Measurements from ENCODE around the gene GPR151.

GPR151 gene

GRCh38 chr5:146528236-146528635, 12.2 kb upstream of the GPR151 start:
- POLR2A ChIA-PET: no interaction called here

GRCh38 chr5:146527785-146528184, 11.8 kb upstream of the GPR151 start:
- no peak for TF ChIP-seq ZBTB49 (tag by site-specific recombination; IDR thresholded peaks at IDR 0.05; ENCODE audit: low read depth)
- no peak for TF ChIP-seq KLF16 (tag by site-specific recombination; IDR thresholded peaks at IDR 0.05)
- no peak for TF ChIP-seq GLI4 (tag by site-specific recombination; IDR thresholded peaks at IDR 0.05)
- no peak for TF ChIP-seq ZNF132 (tag by site-specific recombination; IDR thresholded peaks at IDR 0.05; ENCODE audit: borderline replicate concordance)
- TF ChIP-seq ZNF404 (tag by site-specific recombination; IDR thresholded peaks at IDR 0.05): no peak

More at GRCh38 chr5:146528236-146528635, 12.2 kb upstream of the GPR151 start:
- no peak overlapping the region for H3K27ac ChIP-seq (ENCODE audit: extremely low read depth, low read depth, low read length)
- no peaks in the 10 kb centered on the region for H3K4me1 ChIP-seq (ENCODE audit: control insufficient read depth, insufficient read depth, low read length)
- no peak overlapping the region for H3K4me3 ChIP-seq (ENCODE audit: low read depth, low read length)
- no peaks in the 10 kb centered on the region for H3K9me3 ChIP-seq (ENCODE audit: control insufficient read depth, insufficient read depth, low read depth, low read length)
- no peak for TF ChIP-seq ZNF112 (tag by site-specific recombination; IDR thresholded peaks at IDR 0.05)
- peak; percentile 53 for TF ChIP-seq CTCF (tag by site-specific recombination; IDR thresholded peaks at IDR 0.05)
- peak; percentile 81 for TF ChIP-seq ZNF654 (tag by site-specific recombination; IDR thresholded peaks at IDR 0.05; ENCODE audit: low read depth)
- no peaks in the 10 kb centered on the region for H3K36me3 ChIP-seq (ENCODE audit: control insufficient read depth in 2 of 2, insufficient read depth in 1 of 2, low read length in 2 of 2)
- CTCF ChIA-PET: no interaction called here

GRCh38 chr5:146523698-146524097, 7.7 kb upstream of the GPR151 start:
- Histone ChIP-seq H3K4me1 (ENCODE audit: control insufficient read depth, insufficient read depth, low read length) (no peaks in the 10 kb centered on the region), H3K36me3 (ENCODE audit: control insufficient read depth in 2 of 2, insufficient read depth in 1 of 2, low read length in 2 of 2) (no peaks in the 10 kb centered on the region), H3K9me3 (ENCODE audit: control insufficient read depth, insufficient read depth, low read depth, low read length) (no peaks in the 10 kb centered on the region), H3K27ac (ENCODE audit: extremely low read depth, low read depth, low read length) (no peak overlapping the region), H3K4me3 (ENCODE audit: low read depth, low read length) (no peak overlapping the region)
- ChIA-PET POLR2A (no interaction called here), CTCF (interaction anchor here (0.9 to 1.2 kb wide), 3 partner anchors 8 to 665 kb away, joined by 3 to 6 read pairs (median 3); no protein-coding TSS in a partner anchor)
- TF ChIP-seq SALL2 (tag by site-specific recombination; IDR thresholded peaks at IDR 0.05; ENCODE audit: borderline replicate concordance) (no peak), SCRT1 (tag by site-specific recombination; IDR thresholded peaks at IDR 0.05; ENCODE audit: borderline replicate concordance) (peak; percentile 58; the same call in 1 of the 2 replicates), ZNF221 (tag by site-specific recombination; IDR thresholded peaks at IDR 0.05; ENCODE audit: borderline replicate concordance) (no peak), ZNF585B (tag by site-specific recombination; IDR thresholded peaks at IDR 0.05) (no peak), ZNF184 (tag by site-specific recombination; IDR thresholded peaks at IDR 0.05) (no peak), ZNF138 (tag by site-specific recombination; IDR thresholded peaks at IDR 0.05; ENCODE audit: borderline replicate concordance) (no peak), ZNF202 (tag by site-specific recombination; IDR thresholded peaks at IDR 0.05; ENCODE audit: borderline replicate concordance) (no peak), ZNF423 (tag by site-specific recombination; IDR thresholded peaks at IDR 0.05) (no peak)

More at GRCh38 chr5:146527785-146528184, 11.8 kb upstream of the GPR151 start:
- no peaks in the 10 kb centered on the region for H3K36me3 ChIP-seq (ENCODE audit: control insufficient read depth in 2 of 2, insufficient read depth in 1 of 2, low read length in 2 of 2)
- no peaks in the 10 kb centered on the region for H3K9me3 ChIP-seq (ENCODE audit: control insufficient read depth, insufficient read depth, low read depth, low read length)
- ChIA-PET POLR2A (no interaction called here), CTCF (interaction anchor here (0.6 to 0.9 kb wide), 2 partner anchors 438 to 859 kb away, joined by 3 to 4 read pairs; no protein-coding TSS in a partner anchor)
- no peak overlapping the region for H3K27ac ChIP-seq (ENCODE audit: extremely low read depth, low read depth, low read length)
- H3K4me3 ChIP-seq (ENCODE audit: low read depth, low read length): no peak overlapping the region
- no peaks in the 10 kb centered on the region for H3K4me1 ChIP-seq (ENCODE audit: control insufficient read depth, insufficient read depth, low read length)
